ENCODE data around the gene GALNT14. TPM values are rescaled to one million over a fixed set of nuclear protein-coding genes. Genes with fewer than 3 reads are reported as not detected.
A peak's percentile ranks its signal among the peaks of the same experiment; 100 is the strongest.

GALNT14 gene
- total RNA-seq, 1 experiment from 2014 or later, result 2.7 TPM

DNA sequence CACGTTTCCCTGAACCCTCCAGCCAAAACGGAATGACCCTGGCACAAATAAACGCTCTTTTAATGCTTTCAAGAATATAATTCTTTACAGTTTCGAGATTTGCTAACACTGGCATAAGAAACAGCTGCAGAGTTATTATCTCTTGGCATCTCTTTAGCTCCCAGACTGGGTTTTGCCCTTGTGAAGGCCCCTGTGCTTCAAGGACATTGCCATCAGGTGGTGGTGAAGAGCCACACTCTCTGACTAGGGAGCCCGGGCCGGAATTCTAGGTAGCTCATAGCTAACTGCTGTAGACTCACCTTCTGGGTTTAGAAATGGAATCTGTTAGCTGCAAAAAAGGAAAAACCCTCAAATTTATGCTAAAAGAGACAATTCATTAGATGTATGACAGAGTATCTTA lies 13.3 kb upstream of the GALNT14 start:
- no peaks in the 10 kb centered on the region for H4K20me1 ChIP-seq (ENCODE audit: control insufficient read depth, insufficient read depth, insufficient read length)
- no peak overlapping the region for H4K5ac ChIP-seq (ENCODE audit: insufficient read length, low read depth, low read length)
- no peaks in the 10 kb centered on the region for H3K9me3 ChIP-seq (ENCODE audit: control insufficient read depth, low read depth, low read length)
- no peaks in the 10 kb centered on the region for H3K23me2 ChIP-seq (ENCODE audit: insufficient read length, low read depth, low read length, poor library complexity, severe bottlenecking)
- Mint-ChIP-seq H3K27ac (no peak overlapping the region), H3K36me3 (ENCODE audit: insufficient read depth in 1 of 3, low read depth in 3 of 3) (no peaks in the 10 kb centered on the region), H3K4me3 (no peak overlapping the region), H3K9me3 (no peaks in the 10 kb centered on the region; a peak in 1 of 5 replicates), H3K27me3 (ENCODE audit: low read depth) (peaks cover 13% of the 10 kb centered on the region), H3K4me1 (no peaks in the 10 kb centered on the region)
- H2BK12ac ChIP-seq (ENCODE audit: insufficient read length, low read depth, low read length), result no peak overlapping the region
- no peak overlapping the region for H2BK15ac ChIP-seq (ENCODE audit: low read depth, low read length)
- no peak overlapping the region for H4K8ac ChIP-seq (replicated peaks; ENCODE audit: insufficient read length, low read depth, low read length)
- no peak for DNase-seq
- no peak overlapping the region for H2BK5ac ChIP-seq (ENCODE audit: insufficient read length, low read length)
- no peak overlapping the region for H2BK20ac ChIP-seq (ENCODE audit: low read depth, low read length, poor library complexity, severe bottlenecking)
- H3K4ac ChIP-seq (ENCODE audit: low read depth, low read length), result no peak overlapping the region
- H3K79me1 ChIP-seq (ENCODE audit: insufficient read depth, low read depth, low read length, poor library complexity, severe bottlenecking), result no peaks in the 10 kb centered on the region
- no peaks in the 10 kb centered on the region for H3K79me2 ChIP-seq (ENCODE audit: insufficient read depth, low read length)
- H4K91ac ChIP-seq (ENCODE audit: insufficient read length, low read depth, low read length), result no peak overlapping the region
- no peak overlapping the region for H3K9ac ChIP-seq (ENCODE audit: extremely low read depth, insufficient read length, low read length)
- no peak overlapping the region for H3K23ac ChIP-seq (ENCODE audit: insufficient read length, low read depth, low read length)
- H3K4me1 ChIP-seq (ENCODE audit: insufficient read depth, low read length), result no peaks in the 10 kb centered on the region
- H3K14ac ChIP-seq (ENCODE audit: insufficient read depth, low read length), result no peak overlapping the region
- no peaks in the 10 kb centered on the region for H3K27me3 ChIP-seq (ENCODE audit: insufficient read depth, low read length)
- no peak overlapping the region for H3K27ac ChIP-seq (ENCODE audit: insufficient read length, low read depth, low read length)
- no peak overlapping the region for H3T11ph ChIP-seq (ENCODE audit: low read length)
- no peak overlapping the region for H2AFZ ChIP-seq (ENCODE audit: low read length)
- H3K18ac ChIP-seq (ENCODE audit: insufficient read length, low read depth, low read length), result no peak overlapping the region
- TF ChIP-seq, protein P1, sequence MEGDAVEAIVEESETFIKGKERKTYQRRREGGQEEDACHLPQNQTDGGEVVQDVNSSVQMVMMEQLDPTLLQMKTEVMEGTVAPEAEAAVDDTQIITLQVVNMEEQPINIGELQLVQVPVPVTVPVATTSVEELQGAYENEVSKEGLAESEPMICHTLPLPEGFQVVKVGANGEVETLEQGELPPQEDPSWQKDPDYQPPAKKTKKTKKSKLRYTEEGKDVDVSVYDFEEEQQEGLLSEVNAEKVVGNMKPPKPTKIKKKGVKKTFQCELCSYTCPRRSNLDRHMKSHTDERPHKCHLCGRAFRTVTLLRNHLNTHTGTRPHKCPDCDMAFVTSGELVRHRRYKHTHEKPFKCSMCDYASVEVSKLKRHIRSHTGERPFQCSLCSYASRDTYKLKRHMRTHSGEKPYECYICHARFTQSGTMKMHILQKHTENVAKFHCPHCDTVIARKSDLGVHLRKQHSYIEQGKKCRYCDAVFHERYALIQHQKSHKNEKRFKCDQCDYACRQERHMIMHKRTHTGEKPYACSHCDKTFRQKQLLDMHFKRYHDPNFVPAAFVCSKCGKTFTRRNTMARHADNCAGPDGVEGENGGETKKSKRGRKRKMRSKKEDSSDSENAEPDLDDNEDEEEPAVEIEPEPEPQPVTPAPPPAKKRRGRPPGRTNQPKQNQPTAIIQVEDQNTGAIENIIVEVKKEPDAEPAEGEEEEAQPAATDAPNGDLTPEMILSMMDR (conservative IDR thresholded peaks at IDR 0.05), result peak; percentile 52; the same call in 2 of the 3 replicates
- no peak overlapping the region for H3K56ac ChIP-seq (ENCODE audit: insufficient read length, low read depth, low read length)
- WGBS (ENCODE audit: extremely low coverage, insufficient read length, low lambda C conversion rate), result no CpG with 5 or more reads among the region's 6 CpGs
- H2BK120ac ChIP-seq (ENCODE audit: low read depth, low read length, poor library complexity, severe bottlenecking), result no peak overlapping the region
- no peak overlapping the region for H3K4me2 ChIP-seq (ENCODE audit: insufficient read depth, insufficient read length, low read length)
- no peak overlapping the region for H2AK5ac ChIP-seq (ENCODE audit: insufficient read length, low read length)

Measured in H9 (cell line).